Measurements from ENCODE around the gene COPS7A. TPM values are rescaled to one million over a fixed set of nuclear protein-coding genes. Genes with fewer than 3 reads are reported as not detected.

Gene COPS7A
- total RNA-seq, 3 donors from 2014 or later (not counting 1 experiment from before 2014, with no cell fraction given), result 23.5 to 29.8 (median 28.9) TPM

GRCh38 chr12:6767353-6768319 is 43.8 kb downstream of the COPS7A start:
- peaks cover 10% of the 10 kb centered on the region for H3K27me3 ChIP-seq (ENCODE audit: control insufficient read depth, insufficient read depth, low read length)
- intact Hi-C loops (cut with micrococcal nuclease), result no loop called here
- TF ChIP-seq CTCF (IDR thresholded peaks at IDR 0.05), result no peak
- no peaks in the 10 kb centered on the region for H3K9me3 Mint-ChIP-seq
- DNase-seq, result peak in 1 of 2 donors; percentile 30
- peaks cover 32 to 34% of the 10 kb centered on the region in 2 donors for H3K4me1 Mint-ChIP-seq
- no peaks in the 10 kb centered on the region for H3K9me3 ChIP-seq (ENCODE audit: control insufficient read depth, insufficient read depth, low read length)
- peak overlapping the region; percentile 93 for H3K4me3 Mint-ChIP-seq
- peak overlapping the region in 1 of 2 donors; percentile 67 for H3K27ac Mint-ChIP-seq
- no peaks in the 10 kb centered on the region for H3K36me3 ChIP-seq (ENCODE audit: control insufficient read depth, insufficient read depth, low read length)
- no peak for ATAC-seq
- H3K27ac ChIP-seq (ENCODE audit: low read length), result no peak overlapping the region
- H3K27me3 Mint-ChIP-seq (ENCODE audit: low read depth in 2 of 2), result peaks cover 53 to 59% of the 10 kb centered on the region in 2 donors
- peaks cover 44% of the 10 kb centered on the region for H3K4me1 ChIP-seq (ENCODE audit: control insufficient read depth, insufficient read depth, low read length)
- WGBS (ENCODE audit: insufficient coverage), result 45% methylated on average over 41 of the region's 44 CpGs
- H3K36me3 Mint-ChIP-seq, result no peaks in the 10 kb centered on the region
- H3K4me3 ChIP-seq (ENCODE audit: low read length), result peak overlapping the region; percentile 46

GRCh38 chr12:6768437-6768914 is 44.6 kb downstream of the COPS7A start:
- 96% methylated on average over 4 of the region's 6 CpGs for WGBS (ENCODE audit: insufficient coverage)
- DNase-seq (no peak), ATAC-seq (no peak)
- no peaks in the 10 kb centered on the region for H3K36me3 Mint-ChIP-seq
- H3K4me1 Mint-ChIP-seq, result peaks cover 34 to 36% of the 10 kb centered on the region in 2 donors
- intact Hi-C loops (cut with micrococcal nuclease), result no loop called here
- no peaks in the 10 kb centered on the region for H3K9me3 ChIP-seq (ENCODE audit: control insufficient read depth, insufficient read depth, low read length)
- H3K4me3 ChIP-seq (ENCODE audit: low read length), result no peak overlapping the region
- H3K27ac Mint-ChIP-seq, result no peak overlapping the region
- H3K4me1 ChIP-seq (ENCODE audit: control insufficient read depth, insufficient read depth, low read length), result peaks cover 50% of the 10 kb centered on the region
- H3K9me3 Mint-ChIP-seq, result no peaks in the 10 kb centered on the region
- H3K36me3 ChIP-seq (ENCODE audit: control insufficient read depth, insufficient read depth, low read length), result no peaks in the 10 kb centered on the region
- peak overlapping the region; percentile 2 for H3K4me3 Mint-ChIP-seq
- peaks cover 58 to 65% of the 10 kb centered on the region in 2 donors for H3K27me3 Mint-ChIP-seq (ENCODE audit: low read depth in 2 of 2)
- H3K27me3 ChIP-seq (ENCODE audit: control insufficient read depth, insufficient read depth, low read length), result peaks cover 13% of the 10 kb centered on the region
- no peak overlapping the region for H3K27ac ChIP-seq (ENCODE audit: low read length)
- TF ChIP-seq CTCF (IDR thresholded peaks at IDR 0.05), result no peak

GRCh38 chr12:6768990-6769389 is 45.1 kb downstream of the COPS7A start:
- peaks cover 34% of the 10 kb centered on the region in 2 donors for H3K4me1 Mint-ChIP-seq
- no peak overlapping the region for H3K27ac Mint-ChIP-seq
- H3K4me1 ChIP-seq (ENCODE audit: control insufficient read depth, insufficient read depth, low read length), result peaks cover 51% of the 10 kb centered on the region
- H3K27me3 ChIP-seq (ENCODE audit: control insufficient read depth, insufficient read depth, low read length), result peaks cover 15% of the 10 kb centered on the region
- H3K27ac ChIP-seq (ENCODE audit: low read length), result no peak overlapping the region
- H3K36me3 Mint-ChIP-seq, result no peaks in the 10 kb centered on the region
- H3K4me3 ChIP-seq (ENCODE audit: low read length), result no peak overlapping the region
- no peaks in the 10 kb centered on the region for H3K9me3 Mint-ChIP-seq
- no peak for DNase-seq
- ATAC-seq, result no peak
- no peaks in the 10 kb centered on the region for H3K9me3 ChIP-seq (ENCODE audit: control insufficient read depth, insufficient read depth, low read length)
- H3K36me3 ChIP-seq (ENCODE audit: control insufficient read depth, insufficient read depth, low read length), result no peaks in the 10 kb centered on the region
- peaks cover 60 to 65% of the 10 kb centered on the region in 2 donors for H3K27me3 Mint-ChIP-seq (ENCODE audit: low read depth in 2 of 2)
- WGBS (ENCODE audit: insufficient coverage), result 98% methylated on average over 3 of the region's 6 CpGs
- H3K4me3 Mint-ChIP-seq, result peak overlapping the region; percentile 2
- intact Hi-C loops (cut with micrococcal nuclease), result no loop called here
- TF ChIP-seq CTCF (IDR thresholded peaks at IDR 0.05), result no peak
